Eye (tissue), 1 donor: ENCODE measurements around the gene TBC1D8.

Experiments
- DNase-seq: peaks from one replicate; pipeline ENCODE4 v3.0.0-alpha.2; 2015

Gene TBC1D8

GRCh38 chr2:100995309-100996075 lies 155.7 kb downstream of the TBC1D8 start:
- DNase-seq: no peak

- no peak for DNase-seq
These were observed 157.9 kb downstream of the TBC1D8 start for GRCh38 chr2:100993294-100993693.

GRCh38 chr2:100992262-100992661 lies 158.9 kb downstream of the TBC1D8 start:
- DNase-seq: no peak

DNA sequence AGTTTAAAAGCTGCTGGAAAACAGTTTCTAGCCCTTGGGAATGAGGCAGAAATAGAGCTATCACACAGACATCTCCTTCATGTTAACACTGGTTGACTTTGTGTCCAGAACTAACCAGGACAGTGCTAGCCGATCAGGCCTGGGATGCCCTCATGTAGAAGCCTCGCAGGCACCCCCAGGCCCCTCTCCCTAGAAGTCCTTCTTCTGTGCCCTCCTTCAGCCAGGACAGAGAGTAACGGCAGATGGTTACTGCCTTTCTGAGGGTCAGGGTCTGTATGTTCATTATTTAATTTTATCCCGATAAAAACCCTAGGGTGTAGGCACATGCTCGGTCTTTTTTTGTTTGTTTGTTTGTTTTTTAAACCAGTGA lies 159.8 kb downstream of the TBC1D8 start:
- no peak for DNase-seq

DNA sequence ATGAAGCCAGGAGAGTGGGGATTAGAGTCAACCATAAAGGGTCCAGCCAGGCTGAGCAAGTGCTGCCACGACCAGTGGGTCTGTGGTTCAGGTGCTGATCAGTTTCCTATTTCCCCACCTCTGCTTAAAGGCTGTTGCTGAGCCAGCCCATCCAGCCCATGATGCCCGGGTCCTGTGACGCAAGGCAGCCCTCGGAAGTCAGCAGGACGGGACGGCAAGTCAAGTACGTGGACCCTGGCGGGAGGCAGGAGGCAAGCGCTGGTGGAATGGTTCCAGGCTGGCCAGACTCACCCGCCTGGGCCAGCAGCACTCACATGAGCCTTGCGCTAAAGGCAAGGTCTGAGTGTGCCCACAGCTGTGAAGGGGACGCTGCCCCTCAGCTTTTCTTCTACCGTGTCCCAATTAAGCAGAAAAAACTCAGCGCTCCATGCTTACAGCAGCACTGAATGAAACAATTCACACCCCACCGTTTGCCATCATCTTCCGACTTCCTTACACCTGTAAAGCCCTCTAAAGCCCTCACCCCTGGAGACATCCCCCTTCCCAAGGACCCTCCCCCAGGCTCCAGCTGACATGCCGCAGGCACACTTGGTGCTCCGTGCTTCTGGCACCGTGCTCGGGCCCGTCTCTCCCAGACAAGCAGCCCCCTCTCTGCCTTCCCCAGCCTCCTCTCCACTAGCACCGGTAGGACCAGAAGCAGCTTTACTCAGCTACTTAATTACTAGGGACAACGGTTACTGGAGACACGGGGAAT lies 160.4 kb downstream of the TBC1D8 start:
- no peak for DNase-seq

DNA sequence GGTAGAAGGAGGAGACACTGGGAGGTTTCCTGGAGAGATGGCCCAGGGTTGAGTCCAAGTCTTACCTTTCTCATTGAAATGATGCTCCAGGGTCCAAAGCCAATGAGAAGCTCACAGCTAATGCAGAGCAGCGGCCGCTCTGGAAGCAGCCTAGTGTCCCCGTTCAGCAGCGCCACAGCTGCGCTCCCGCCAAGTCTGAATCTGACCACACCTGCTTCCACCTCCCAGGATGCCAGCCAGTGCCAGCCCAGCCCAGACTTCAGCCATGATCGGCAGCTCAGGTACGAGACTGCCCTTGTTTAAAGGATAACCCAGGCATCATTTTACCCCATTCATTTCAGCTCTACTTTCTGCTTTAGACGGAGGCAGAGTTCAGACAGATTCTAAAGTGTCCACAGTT lies 161.0 kb downstream of the TBC1D8 start:
- DNase-seq: no peak

DNA sequence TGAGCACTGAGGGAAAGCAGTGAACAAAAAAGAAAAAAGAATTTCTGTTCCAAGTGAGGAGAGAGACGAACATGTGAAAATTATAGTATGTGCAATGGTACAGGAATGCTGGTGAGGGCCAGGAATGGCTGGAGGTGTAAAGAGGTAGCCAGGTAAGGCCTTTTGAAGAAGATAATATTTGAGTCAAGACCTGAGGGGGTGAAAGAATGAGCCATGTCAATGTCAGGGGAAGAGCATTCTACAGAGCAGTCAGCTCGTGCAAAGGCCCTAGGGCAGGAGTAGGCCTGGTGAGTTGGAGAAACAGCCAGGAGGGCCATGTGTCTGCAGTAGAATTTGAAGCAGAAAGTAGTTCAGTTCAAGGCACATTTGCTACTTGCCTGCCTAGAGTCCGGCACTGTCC lies 161.5 kb downstream of the TBC1D8 start:
- no peak for DNase-seq

DNA sequence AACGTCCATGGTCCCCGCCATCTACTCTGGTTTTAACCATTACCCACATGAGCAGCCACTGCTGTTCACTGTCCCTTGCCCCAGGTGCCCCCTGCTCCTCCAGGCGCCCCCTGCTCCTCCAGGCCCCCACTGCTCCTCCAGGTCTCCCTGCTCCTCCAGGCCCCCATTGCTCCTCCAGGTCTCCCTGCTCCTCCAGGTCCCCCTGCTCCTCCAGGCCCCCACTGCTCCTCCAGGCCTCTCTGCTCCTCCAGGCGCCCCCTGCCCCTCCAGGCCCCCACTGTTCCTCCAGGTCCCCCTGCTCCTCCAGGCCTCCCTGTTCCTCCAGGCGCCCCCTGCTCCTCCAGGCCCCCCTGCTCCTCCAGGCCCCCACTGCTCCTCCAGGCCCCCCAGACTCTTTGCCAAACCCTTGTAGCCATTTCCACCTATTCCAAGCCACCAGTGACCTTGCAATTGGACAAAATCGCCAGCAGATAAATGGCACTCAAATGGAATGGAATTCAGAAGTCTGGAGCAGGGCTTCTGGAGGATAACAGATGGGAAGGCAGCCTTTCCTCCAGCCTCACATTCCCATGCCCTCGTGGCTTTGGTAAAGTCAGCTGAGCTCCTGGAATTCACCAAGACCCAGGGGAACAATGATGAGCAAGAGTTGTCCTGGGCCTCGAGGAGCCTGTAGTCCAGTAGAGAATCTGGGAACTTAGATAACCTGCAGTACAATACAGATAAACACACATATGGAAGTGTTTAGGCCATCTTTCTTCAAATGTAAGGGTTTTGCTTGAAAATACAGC lies 162.4 kb downstream of the TBC1D8 start:
- no peak for DNase-seq

GRCh38 chr2:100987974-100988373 lies 163.2 kb downstream of the TBC1D8 start:
- no peak for DNase-seq

GRCh38 chr2:100987536-100987935 lies 163.6 kb downstream of the TBC1D8 start:
- DNase-seq: no peak

GRCh38 chr2:100986157-100986556 lies 165.0 kb downstream of the TBC1D8 start:
- no peak for DNase-seq

DNA sequence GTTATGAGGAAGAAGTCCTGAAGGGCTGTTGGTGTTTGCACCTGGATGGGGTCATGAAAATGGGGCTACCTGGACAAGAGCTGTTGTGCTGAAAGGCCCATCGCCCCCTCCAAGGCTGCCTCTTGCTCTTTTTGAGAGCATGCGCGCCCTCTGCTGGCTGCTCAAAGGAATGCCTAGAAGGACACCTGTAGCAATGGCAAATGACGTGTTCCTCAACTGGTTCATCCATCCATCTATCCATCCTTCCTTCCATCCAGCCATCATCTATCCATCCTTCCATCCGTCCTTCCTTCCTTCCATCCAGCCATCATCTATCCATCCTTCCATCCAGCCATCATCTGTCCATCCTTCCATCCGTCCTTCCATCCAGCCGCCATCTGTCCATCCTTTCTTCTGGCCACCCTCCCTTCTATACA lies 166.3 kb downstream of the TBC1D8 start:
- DNase-seq: peak; percentile 87

DNA sequence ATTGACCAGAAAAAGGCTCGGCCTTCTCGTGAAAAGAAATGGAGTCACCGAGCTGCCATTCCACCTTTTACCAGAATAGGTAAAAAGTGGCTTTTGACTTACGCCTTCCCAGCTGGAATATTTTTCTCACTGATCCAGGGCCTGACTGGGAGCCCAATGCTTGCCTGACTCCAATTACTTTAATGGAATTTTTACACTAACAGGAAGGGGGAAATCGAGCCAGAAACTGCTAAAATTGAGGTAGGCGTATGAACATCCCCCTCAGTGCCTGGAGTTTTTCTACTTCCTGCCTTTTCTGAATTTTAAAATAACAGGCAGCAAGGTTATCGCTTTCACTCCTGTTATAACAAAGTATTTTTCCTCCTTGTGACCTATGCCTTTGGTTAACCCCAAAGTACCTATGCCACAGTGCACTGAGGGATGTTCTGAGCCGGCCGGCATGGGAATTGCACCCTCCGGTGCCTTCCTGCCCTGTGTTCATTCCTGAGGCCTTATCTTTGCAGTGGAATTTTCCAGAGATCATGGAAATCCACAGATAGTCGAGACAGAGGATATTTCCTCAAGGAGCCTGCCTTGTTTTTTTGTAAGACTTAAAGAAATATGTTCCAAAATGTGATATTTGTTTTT lies 167.4 kb downstream of the TBC1D8 start:
- DNase-seq: no peak

GRCh38 chr2:100983201-100983600 lies 168.0 kb downstream of the TBC1D8 start:
- no peak for DNase-seq

DNA sequence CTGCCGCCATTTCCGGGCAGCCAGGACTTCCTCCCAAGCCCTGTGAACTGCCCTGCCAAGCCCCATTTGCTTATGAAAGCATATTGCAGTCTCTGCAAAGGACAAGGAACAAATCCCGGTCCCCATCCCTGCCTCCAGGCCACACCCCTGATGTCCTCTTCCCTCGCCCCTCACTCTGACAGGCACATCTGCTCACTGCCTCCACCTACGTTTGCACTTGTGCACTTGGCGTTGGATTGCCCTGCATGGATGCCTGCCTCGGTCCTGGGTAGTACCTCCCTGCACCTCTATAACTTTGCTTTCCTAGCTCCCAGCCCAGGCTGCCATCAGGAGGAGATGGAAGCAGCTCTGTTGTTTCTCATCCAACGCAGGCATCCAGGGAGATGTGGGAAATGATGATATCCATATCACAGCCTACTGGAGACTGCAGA lies 168.7 kb downstream of the TBC1D8 start:
- no peak for DNase-seq

DNA sequence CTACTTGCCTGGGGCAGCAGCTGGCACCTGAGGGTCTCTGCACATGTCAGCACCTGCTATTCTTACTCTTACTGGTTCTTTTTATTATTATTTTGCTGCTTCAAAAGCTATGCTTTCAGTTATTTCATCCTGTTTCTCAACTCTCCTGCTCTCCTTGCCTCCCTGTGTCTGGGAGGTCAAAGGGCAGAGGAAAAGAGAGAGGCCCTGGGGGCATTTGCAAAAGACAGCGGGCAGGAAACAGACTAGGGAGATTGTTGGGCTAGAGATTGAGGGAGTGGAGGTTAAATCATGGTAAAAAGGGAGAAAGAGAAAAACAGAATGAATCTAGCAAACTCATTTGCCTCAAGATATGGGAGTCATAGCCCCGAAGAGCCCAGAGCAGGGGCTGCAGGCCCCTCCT lies 170.2 kb downstream of the TBC1D8 start:
- DNase-seq: no peak

GRCh38 chr2:100980046-100980445 lies 171.1 kb downstream of the TBC1D8 start:
- no peak for DNase-seq

DNA sequence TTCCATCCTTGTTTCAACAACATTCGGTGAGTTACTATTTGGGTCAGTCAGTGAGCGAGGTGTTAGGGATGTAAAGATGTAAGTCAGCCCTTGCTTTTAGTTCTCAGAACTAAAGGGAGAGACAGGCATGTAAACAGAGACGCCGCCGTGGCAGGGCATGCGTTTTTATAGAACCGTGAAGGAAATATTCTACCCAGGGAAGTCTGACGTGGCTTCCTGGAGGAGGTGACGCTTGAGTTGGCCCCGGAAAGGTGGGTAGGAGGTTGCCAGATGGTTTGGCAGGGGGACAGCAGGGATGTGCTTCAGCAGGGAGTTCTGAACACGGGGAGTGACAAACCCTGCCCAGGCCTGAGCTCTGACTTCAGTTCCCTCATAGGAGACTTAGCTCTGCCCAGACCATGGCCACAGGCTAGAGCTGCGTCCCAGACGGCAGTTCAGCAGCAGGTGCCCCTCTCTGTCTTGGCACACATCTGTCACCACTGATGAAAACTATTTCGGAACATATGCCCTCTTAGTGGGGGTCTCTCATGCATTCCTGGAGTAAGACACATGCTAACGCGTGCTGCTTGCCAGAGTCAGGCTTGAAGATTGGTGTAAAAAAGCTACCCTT lies 172.5 kb downstream of the TBC1D8 start:
- no peak for DNase-seq

- DNase-seq: no peak
These were observed 173.7 kb downstream of the TBC1D8 start for GRCh38 chr2:100977511-100977910.

- DNase-seq: peak; percentile 83
These were observed 174.4 kb downstream of the TBC1D8 start for GRCh38 chr2:100976645-100977391.

GRCh38 chr2:100976061-100976460 lies 175.1 kb downstream of the TBC1D8 start:
- no peak for DNase-seq

GRCh38 chr2:100975521-100975785 lies 175.7 kb downstream of the TBC1D8 start:
- DNase-seq: no peak
